ENCODE measurements around the gene C7orf25. TPM values are rescaled to one million over a fixed set of nuclear protein-coding genes. Genes with fewer than 3 reads are reported as not detected.

C7orf25 gene
- 1.6 TPM for polyA plus RNA-seq (2013, experiment 1 of 2; ENCODE audit: insufficient read length)
- 1.8 TPM for polyA plus RNA-seq (2013, experiment 2 of 2; ENCODE audit: insufficient read length)

GRCh38 chr7:42911454-42912447 is at the start of gene C7orf25:
C7orf25 (minus strand) TSS chr7:42912070; CDS start chr7:42910900, 1,170 bp downstream.
- DNase-seq, result peak; percentile 94

- DNase-seq, result no peak
Observed at GRCh38 chr7:42961170-42961569, 49.3 kb upstream of the C7orf25 start.

- DNase-seq, result no peak
Observed at GRCh38 chr7:42960762-42961161, 48.9 kb upstream of the C7orf25 start.

- DNase-seq, result no peak
Observed at GRCh38 chr7:42959549-42959948, 47.7 kb upstream of the C7orf25 start.

- DNase-seq, result no peak
Observed at GRCh38 chr7:42956062-42956461, 44.2 kb upstream of the C7orf25 start.

- DNase-seq, result no peak
Observed at GRCh38 chr7:42953994-42954393, 42.1 kb upstream of the C7orf25 start.

- DNase-seq, result no peak
Observed at GRCh38 chr7:42952328-42952727, 40.5 kb upstream of the C7orf25 start.

GRCh38 chr7:42950417-42950816 is 38.5 kb upstream of the C7orf25 start:
- no peak for DNase-seq

- no peak for DNase-seq
Observed at GRCh38 chr7:42947521-42947920, 35.7 kb upstream of the C7orf25 start.

- DNase-seq, result no peak
Observed at GRCh38 chr7:42946627-42946950, 34.7 kb upstream of the C7orf25 start.

GRCh38 chr7:42945821-42946626 is 34.2 kb upstream of the C7orf25 start:
- DNase-seq, result peak; percentile 26

GRCh38 chr7:42940985-42941847 is 29.3 kb upstream of the C7orf25 start:
- DNase-seq, result peak; percentile 75

GRCh38 chr7:42939457-42940240 is 27.8 kb upstream of the C7orf25 start:
- no peak for DNase-seq

GRCh38 chr7:42935861-42936260 is 24.0 kb upstream of the C7orf25 start:
- DNase-seq, result no peak

GRCh38 chr7:42934291-42934690 is 22.4 kb upstream of the C7orf25 start:
- no peak for DNase-seq

- DNase-seq, result peak; percentile 37
Observed at GRCh38 chr7:42932811-42933591, 21.1 kb upstream of the C7orf25 start.

GRCh38 chr7:42931834-42932651 is 20.2 kb upstream of the C7orf25 start, which contains the start of the genes MRPL32 and PSMA2:
MRPL32 (plus strand) TSS chr7:42932376; CDS start chr7:42932387, 11 bp downstream.
PSMA2 (minus strand) TSS chr7:42932174; CDS start chr7:42932158, 16 bp downstream.
- peak; percentile 98 for DNase-seq

- DNase-seq, result no peak
Observed at GRCh38 chr7:42931447-42931833, 19.6 kb upstream of the C7orf25 start.

GRCh38 chr7:42930889-42931288 is 19.0 kb upstream of the C7orf25 start:
- DNase-seq, result no peak

All from fibroblast of skin of back (primary cell).